K562 (cell line): ENCODE measurements around the gene PRSS27. TPM values are rescaled to one million over a fixed set of nuclear protein-coding genes. Genes with fewer than 3 reads are reported as not detected.

Experiments used
- CHD2 ChIP-seq: IDR thresholded peaks from 2 replicates; pipeline ENCODE4 v1.6.1; 2011; ENCODE audit warnings: low read depth, low read length
- FOXA1 ChIP-seq: fragments of 450-650 bp; IDR thresholded peaks from 2 replicates; pipeline ENCODE4 v1.6.1; 2016; ENCODE audit warnings: mild to moderate bottlenecking, borderline replicate concordance
- PBX2 ChIP-seq, 2 experiments: IDR thresholded peaks in 1 of 2; conservative IDR thresholded peaks in 1 of 2; 2 replicates each; pipeline ENCODE4 v1.6.1; 2016; ENCODE audit warnings: low read depth in 2 of 2, mild to moderate bottlenecking in 1 of 2, missing compliant biosample characterization in 1 of 2, missing genetic modification characterization in 1 of 2, moderate library complexity in 1 of 2
- RREB1 ChIP-seq: fragments of 250-450 bp; sonication (Bioruptor Pico); IDR thresholded peaks from 2 replicates; pipeline ENCODE4 v1.4.0; 2020
- ZMIZ1 ChIP-seq, 2 experiments: fragments of 150-350 bp in 1 of 2; IDR thresholded peaks; 2 replicates each; pipeline ENCODE4 v1.6.1; 2012 to 2016; ENCODE audit warnings: low read depth in 2 of 2, low read length in 2 of 2, mild to moderate bottlenecking in 1 of 2, moderate library complexity in 1 of 2
- ZNF609 ChIP-seq: sonication (generic); formaldehyde crosslinking; IDR thresholded peaks from 2 replicates; pipeline ENCODE4 v1.8.1; 2023; ENCODE audit warnings: missing genetic modification reagents, mild to moderate bottlenecking, borderline replicate concordance
- polyA plus RNA-seq, 8 experiments: library from polyadenylated mRNA; depleted of rRNA in 4 of 8; stranded (reverse) in 5 of 8; unstranded in 3 of 8; fragments of >200 nt; fragmentation: Nextera tagmentation in 2 of 8; fragmentation: Illumina TruSeq in 1 of 8; extraction: Ambion mirVana in 2 of 8; extraction: Trizol in 1 of 8; gene quantifications; 2 replicates each; pipeline versions ENCODE4 v1.2.1 to v1.2.3, GENCODE V29; 2011 to 2014; ENCODE audit warnings: inconsistent platforms in 1 of 8, missing spikeins in 1 of 8
- total RNA-seq, 7 experiments: library from RNA; depleted of rRNA in 6 of 7; stranded (reverse); fragments of >200 nt in 6 of 7; fragmentation: Illumina TruSeq in 2 of 7; extraction: Trizol in 2 of 7; gene quantifications; 2 replicates each; pipeline versions ENCODE4 v1.2.1 to v1.2.3, GENCODE V29; 2011 to 2021; ENCODE audit warnings: low replicate concordance in 1 of 7

The PRSS27 gene
- total and polyA plus RNA-seq, 9 of the 15 experiments (the other 6 are each of a cell fraction or from before 2014, with no cell fraction given) = 0.09 to 0.20 (median 0.17) TPM; not detected in 5

- TF ChIP-seq ZNF609 (no peak), RREB1 (CRISPR knock-in tag) (no peak), CHD2 (no peak; the same call in 1 of the 2 replicates), PBX2 (CRISPR knock-in tag; IDR thresholded peaks at IDR 0.05; ENCODE audit: low read depth) (no peak), PBX2 (tag; conservative IDR thresholded peaks at IDR 0.05; ENCODE audit: low read depth) (no peak), ZMIZ1 (IDR thresholded peaks at IDR 0.05; ENCODE audit: low read depth in 2 of 2, low read length in 2 of 2) (no peak), FOXA1 (no peak)
These were observed 32.2 kb upstream of the PRSS27 start, which contains the start of gene SRRM2 (continued) for GRCh38 chr16:2752035-2752849.
